NCI-H1417 treated with DMSO at 0.1 percent for 48 hours (cell line): ENCODE results near the gene TTC34.
"Not testable (repeated sequence)": the region's sequence is repeated elsewhere in the genome, so short reads cannot be mapped to it uniquely, and the experiment has no call there.

Experiments used
- DNase-seq: peaks from one replicate; lab custom pipeline; 2025; lab: John Stamatoyannopoulos, UW

TTC34 gene

DNA sequence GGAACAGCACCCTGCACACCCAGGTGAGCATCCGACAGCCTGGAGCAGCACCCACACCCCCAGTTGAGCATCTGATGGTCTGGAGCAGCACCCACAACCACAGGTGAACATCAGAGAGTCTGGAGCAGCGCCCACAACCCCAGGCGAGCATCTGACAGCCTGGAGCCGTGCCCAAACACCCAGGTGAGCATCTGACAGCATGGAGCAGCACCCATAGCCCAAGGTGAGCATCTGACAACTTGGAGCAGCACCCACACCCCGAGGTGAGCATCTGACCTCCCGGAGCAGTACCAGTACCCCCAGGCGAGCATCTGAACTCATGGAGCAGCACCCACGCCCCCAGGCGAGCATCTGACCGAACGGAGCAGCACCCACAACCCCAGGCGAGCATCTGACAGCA is 144.4 kb downstream of the TTC34 start:
- not testable (repeated sequence) for DNase-seq

DNA sequence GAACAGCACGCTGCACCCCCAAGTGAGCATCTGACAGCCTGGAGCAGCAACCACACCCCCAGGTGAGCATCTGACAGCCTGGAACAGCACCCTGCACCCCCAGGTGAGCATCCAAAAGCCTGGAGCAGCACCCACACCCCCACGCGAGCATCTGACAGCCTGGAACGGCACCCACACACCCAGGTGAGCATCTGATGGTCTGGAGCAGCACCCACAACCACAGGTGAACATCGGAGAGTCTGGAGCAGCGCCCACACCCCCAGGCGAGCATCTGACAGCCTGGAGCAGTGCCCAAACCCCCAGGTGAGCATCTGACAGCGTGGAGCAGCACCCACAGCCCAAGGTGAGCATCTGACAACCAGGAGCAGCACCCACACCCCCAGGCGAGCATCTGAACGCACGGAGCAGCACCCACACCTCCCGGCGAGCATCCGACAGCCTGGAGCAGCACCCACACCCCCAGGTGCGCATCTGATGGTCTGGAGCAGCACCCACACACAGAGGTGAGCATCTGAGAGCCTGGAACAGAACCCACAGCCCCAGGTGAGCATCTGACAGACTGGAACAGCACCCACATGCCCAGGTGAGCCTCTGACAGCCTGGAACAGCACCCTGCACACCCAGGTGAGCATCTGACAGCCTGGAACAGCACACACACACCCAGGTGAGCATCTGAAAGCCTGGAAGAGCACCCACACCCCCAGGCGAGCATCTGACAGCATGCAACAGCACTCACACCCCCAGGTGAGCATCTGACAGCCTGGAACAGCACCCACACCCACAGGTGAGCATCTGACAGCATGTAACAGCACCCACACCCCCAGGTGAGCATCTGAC is 145.7 kb downstream of the TTC34 start:
- DNase-seq = not testable (repeated sequence)

DNA sequence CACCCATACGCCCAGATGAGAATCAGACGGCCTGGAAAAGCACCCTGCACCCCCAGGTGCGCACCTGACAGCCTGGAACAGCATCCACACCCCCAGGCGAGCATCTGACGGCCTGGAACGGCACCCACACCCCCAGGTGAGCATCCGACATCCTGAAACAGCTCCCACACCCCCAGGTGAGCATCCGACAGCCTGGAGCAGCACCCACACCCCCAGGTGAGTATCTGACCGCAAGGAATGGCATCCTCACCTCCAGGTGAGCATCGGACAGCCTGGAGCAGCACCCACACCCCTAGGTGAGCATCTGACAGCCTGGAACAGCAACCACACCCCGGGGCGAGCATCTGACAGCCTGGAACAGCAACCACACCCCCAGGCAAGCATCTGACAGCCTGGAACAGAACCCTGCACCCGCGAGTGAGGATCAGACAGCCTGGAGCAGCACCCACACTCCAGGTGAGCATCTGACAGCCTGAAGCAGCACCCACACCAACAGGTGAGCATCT is 147.0 kb downstream of the TTC34 start:
- not testable (repeated sequence) for DNase-seq

DNA sequence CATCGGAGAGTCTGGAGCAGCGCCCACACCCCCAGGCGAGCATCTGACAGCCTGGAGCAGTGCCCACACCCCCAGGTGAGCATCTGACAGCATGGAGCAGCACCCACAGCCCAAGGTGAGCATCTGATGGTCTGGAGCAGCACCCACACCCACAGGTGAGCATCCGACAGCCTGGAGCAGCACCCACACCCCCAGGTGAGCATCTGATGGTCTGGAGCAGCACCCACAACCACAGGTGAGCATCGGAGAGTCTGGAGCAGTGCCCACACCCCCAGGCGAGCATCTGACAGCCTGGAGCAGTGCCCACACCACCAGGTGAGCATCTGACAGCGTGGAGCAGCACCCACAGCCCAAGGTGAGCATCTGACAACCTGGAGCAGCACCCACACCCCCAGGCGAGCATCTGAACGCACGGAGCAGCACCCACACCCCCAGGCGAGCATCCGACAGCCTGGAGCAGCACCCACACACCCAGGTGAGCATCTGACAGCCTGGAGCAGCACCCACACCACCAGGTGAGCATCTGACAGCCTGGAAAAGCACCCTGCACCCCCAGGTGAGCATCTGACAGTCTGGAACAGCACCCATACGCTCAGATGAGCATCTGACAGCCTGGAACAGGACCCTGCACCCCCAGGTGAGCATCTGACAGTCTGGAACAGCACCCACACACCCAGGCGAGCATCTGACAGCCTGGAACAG is 147.6 kb downstream of the TTC34 start:
- DNase-seq = not testable (repeated sequence)

DNA sequence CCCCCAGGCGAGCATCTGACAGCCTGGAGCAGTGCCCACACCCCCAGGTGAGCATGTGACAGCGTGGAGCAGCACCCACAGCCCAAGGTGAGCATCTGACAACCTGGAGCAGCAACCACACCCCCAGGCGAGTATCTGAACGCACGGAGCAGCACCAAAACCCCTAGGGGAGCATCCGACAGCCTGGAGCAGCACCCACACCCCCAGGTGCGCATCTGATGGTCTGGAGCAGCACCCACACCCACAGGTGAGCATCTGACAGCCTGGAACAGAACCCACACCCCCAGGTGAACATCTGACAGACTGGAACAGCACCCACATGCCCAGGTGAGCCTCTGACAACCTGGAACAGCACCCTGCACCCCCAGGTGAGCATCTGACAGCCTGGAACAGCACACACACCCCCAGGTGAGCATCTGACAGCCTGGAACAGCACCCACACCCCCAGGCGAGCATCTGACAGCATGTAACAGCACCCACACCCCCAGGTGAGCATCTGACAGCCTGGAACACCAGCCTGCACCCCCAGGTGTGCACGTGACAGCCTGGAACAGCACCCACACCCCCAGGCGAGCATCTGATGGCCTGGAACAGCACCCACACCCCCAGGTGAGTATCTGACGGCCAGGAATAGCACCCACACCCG is 148.4 kb downstream of the TTC34 start:
- not testable (repeated sequence) for DNase-seq

DNA sequence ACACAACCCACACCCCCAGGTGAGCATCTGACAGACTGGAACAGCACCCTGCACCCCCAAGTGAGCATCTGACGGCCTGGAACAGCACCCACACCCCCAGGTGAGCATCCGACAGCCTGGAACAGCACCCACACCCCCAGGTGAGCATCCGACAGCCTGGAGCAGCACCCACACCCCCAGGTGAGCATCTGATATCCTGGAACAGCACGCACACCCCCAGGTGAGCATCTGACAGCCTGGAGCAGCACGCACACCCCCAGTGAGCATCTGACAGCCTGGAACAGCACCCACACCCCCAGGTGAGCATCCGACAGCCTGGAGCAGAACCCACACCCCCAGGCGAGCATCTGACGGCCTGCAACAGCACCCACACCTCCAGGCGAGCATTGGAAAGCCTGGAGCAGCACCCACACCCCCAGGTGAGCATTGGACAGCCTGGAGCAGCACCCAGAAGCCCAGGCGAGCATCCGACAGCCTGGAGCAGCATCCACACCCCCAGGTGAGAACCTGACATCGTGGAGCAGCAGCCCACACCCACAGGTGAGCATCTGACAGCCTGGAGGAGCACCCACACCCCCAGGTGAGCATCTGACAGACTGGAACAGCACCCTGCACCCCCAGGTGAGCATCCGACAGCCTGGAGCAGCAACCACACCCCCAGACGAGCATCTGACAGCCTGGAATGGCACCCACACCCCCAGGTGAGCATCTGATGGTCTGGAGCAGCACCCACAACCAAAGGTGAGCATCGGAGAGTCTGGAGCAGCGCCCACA is 149.2 kb downstream of the TTC34 start:
- not testable (repeated sequence) for DNase-seq

DNA sequence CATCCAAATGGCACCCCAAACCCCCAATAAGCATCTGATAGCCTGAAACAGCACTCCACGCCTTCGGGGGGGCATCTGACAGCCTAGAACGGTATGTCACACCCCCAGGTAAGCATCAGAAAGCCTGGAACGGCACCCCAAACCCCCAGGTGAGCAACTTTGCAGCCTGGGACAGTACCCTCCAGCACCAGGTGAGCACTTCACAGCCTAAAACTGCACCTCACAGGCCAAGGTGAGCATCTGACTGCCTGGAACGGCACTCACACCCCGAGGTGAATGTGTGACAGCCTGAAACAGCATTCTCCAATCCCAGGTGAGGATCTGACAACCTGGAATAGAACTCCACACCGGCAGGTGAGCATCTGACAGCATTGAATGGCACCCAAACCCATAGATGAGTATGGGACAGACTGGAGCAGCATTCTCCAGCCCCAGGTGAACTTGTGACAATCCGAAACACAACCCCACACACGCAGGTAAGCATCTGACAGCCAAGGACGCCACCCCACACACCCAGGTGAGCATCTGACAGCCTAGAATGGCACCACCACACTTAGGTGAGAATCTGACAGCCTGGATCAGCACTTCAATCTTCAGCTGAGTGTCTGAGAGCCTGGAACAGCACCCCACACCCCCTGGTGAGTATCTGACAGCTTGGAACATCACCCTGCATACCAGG is 150.4 kb downstream of the TTC34 start:
- no peak for DNase-seq

DNA sequence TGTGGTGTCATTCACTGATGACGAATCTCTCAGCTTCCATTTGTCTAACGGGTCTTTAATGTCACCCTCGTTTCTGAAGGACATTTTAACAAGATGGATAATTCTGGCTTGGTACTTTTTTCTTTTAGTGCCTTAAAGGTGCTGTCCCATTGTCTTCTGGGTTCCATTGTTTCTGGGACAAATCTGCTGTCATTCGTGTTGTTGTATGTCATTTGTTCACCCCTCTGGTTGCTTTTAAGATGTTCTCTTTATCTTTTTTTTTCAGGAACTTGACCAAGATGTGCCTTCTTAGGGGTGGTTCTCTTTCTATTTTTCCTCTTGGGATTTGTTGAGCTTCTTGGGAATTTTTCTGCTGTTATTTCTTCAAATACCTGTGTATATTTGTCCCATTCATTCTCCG is 154.7 kb downstream of the TTC34 start:
- no peak for DNase-seq

DNA sequence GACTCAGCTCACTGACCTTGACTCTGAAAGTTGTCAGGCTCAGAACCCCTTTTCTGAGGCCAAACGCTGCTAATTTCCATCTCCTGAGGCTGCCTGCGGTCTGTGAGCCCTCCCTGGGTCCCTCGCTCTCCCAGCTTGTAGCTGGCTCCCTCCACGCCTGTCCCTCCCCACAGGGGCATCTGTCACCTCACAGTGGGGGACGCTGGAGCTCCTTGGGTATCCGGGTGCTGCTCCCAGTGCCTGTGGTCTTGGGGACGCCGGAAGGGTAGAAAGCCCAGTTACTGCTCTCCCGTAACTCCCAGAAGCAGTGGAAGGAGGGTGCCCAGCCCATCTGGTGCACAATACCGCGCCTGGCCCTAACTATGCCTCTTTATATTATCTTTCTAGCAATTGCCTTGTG is 155.7 kb downstream of the TTC34 start:
- no peak for DNase-seq

DNA sequence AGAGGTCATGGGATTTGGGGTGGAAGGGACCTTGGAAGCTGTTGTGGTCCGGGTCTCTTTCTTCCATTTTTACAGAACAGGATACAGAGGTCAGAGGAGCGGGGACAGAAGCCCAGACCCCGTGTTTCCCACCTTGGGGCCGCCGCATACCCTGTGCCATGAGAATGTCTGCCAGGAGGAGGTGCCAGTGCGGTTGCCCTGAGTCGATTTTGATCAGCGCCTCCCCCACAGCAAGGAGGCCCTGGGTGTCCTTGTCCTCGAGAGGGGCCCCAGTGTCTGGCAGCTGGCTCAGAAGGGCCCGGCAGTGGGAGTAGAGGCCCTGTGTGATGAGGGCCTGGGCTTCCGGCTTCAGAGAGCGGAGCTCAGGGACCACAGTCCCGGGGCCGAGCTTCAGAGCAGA is 156.3 kb downstream of the TTC34 start:
- DNase-seq = no peak

DNA sequence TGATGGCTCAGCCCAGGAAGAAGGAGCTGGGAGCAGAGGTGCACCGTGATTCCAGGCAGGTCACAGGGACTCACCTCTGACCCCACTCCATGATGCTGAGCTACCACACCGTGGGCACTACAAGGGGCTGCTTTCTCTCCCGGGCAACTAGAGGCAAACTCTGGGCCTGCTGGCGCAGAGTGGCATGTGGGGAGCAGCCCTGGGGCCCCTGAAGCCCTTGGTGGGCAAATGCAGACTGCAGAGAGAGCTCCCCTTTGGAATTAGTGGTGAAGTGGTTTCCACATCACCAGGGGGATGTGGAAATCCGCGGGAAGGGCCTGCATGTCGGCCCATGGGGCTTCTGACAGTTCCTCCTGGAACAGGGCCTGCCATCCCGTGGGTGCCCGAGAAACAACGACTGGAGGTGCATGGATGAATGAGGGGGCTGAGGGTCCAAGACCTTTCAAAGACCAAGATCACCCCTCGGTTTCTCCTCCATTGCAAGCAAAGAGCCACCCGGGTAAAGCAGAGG is 156.8 kb downstream of the TTC34 start:
- no peak for DNase-seq

DNA sequence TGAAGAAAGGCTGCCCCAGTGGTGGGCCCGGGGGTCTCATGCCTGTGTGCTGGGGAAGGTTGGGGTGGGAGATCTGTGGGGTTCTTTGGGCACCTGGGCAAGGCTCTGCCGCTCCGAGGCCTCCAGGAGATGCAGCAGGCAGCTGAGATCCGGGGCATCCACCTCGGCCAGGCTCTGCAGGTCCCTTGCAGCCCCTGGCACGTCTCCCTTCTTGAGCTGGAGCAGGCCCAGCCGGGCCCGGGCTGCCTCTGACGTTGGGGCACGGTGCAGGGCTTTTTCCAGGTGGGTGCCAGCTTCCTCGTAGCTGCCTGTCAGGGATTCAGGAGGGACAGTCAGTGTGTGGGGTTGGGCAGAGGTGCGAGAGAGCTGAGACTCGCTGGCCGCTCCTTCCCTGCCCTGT is 157.3 kb downstream of the TTC34 start:
- no peak for DNase-seq

DNA sequence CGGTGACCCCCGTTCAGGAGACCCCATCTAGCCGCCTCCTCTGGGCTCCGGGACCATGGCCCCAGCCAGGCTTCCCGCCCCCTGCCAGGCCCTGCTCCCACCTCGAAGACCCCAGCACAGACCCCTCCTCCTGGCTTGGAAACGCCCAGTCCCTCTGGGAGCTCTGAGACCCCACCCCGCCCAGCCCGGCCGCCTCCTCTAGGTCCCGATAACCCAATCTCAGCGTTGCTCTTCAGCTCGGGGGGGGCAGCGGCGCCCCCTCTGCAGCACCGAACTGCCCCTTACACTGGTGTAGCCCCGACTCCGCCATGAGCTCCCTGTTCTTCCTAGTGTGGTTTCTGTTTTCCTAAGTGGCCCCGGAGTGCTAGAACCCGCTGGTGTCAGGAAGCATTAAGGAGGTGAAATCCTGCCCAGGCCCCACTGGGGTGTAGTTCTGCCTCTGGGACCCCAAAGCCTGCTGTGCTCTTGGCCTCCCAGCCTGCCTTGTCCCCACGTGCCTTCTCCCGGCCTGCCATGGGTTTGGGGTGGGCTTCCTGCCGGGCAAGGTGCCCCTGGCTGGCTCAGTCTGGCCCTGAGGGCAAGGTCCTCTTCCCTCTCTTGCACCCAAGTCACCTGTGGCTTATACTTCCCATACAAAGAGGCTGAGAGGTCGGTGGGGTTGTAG is 157.9 kb downstream of the TTC34 start:
- no peak for DNase-seq

DNA sequence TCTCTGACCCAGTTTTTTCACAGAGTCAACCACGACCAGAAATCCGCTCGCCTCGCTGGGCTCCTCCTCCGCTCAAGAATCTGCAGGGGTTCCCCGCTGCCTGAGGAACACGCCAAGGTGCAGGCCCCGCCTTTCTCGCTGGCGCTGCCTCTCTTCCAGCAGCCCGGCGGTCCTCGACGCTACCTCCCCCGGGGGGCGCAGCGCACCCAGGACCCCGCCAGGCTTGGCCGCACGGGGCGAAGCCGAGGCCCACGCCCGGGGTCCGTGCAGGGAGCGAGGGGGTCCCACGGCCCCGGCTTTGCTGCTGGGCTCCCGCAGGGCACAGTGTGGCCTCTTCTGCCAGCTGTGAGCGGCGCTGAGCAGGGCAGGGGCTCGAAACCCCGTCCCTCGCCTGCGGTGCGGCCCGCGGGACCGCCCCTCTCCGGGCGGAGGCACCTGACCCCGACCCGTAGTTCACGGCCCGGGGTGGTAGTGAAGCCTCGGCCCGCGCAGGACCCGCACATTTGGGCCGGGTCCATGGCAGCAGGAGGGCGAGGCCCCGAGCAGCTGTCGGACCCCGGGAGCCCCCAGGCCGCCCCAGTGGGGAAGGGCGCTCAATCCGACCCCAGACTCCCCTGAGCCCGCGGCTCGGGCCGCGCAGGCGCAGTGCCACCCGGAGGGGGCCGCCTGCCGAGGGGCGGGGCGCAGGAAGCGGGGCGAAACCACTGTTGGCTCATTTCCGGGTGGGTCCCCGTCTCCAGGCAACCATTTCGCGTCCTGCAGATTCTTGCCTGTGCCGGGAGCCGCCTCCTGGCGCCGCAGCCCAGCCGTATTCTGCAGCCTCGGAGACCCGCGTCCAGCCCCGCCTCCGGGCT is 158.7 kb downstream of the TTC34 start:
- peak; percentile 59 for DNase-seq

DNA sequence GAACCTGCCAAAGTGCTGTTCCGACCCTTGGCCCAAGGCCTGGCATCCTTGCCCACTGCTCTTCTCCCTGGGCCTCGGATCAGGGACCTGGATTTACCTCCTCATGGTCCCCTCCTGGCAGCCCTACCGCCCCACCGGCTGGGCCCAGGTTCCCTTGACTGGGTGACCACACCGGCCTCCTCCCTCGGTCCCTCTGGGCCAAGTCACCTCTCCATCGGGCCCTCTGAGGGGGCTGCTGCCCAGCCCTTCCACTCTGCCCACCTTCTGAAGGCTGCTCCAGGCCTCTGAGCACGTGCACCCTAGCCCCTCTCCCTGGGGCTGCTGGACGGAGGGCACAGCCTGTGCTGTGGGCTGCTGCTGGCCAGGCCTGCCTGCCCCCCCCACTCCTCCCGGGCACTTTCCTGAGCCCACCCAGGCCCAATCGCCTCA is 159.3 kb downstream of the TTC34 start:
- no peak for DNase-seq

DNA sequence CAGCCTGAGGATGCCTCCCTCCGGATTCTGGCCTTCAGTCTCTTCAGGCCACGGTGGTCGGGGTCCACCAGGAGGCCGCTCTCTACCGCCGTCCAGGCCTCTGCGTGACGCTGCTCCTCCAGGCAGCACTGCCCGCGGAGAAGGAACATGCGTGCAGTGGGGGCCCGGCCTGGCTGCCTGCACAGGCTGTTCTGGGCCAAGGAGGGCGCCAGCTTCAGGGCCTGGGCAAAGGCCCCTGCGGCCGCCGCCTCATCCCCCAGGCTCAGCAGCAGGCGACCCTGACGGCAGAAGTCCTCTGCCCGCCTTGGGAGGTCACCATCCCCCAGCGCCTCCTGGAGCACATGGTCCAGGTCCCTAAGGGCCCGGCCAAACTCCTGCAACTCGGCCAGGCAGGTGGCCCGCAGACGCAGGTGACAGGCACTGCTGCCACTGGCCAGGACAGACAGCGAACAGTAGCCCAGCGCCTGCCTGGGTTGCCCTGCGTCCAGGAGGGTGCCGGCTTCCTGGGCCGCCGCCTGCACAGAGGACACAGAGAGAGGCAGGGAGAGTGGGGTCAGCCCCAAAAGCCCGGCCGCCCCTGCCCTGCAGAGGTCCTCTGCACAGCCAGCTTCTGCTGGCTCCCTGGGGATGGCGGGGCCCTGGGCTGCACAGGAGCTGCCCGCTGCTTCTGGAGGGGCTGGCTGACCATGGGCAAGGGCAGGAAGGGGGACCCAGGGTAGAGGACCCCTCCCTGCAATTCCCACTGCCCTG is 159.9 kb downstream of the TTC34 start:
- no peak for DNase-seq

DNA sequence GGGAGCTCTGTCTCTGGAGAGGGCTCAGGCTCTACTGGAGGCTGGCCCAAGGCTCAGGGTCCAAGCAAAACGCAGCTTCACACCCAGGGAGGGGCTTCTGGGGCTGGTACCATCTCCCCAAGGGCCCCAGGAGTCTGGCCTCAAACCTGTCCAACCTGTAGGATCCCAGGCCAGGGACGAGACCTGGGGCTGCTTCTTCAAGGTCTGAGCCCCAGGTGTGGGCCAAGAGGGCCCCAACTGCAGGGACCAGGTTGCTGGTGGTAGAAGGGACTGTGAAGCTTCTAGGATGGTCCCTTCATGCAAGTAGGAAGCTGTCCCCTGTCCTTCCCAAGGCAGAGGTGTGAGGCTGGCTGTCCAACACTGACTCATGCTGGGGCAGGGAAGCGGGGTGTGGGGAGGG is 160.9 kb downstream of the TTC34 start:
- no peak for DNase-seq

DNA sequence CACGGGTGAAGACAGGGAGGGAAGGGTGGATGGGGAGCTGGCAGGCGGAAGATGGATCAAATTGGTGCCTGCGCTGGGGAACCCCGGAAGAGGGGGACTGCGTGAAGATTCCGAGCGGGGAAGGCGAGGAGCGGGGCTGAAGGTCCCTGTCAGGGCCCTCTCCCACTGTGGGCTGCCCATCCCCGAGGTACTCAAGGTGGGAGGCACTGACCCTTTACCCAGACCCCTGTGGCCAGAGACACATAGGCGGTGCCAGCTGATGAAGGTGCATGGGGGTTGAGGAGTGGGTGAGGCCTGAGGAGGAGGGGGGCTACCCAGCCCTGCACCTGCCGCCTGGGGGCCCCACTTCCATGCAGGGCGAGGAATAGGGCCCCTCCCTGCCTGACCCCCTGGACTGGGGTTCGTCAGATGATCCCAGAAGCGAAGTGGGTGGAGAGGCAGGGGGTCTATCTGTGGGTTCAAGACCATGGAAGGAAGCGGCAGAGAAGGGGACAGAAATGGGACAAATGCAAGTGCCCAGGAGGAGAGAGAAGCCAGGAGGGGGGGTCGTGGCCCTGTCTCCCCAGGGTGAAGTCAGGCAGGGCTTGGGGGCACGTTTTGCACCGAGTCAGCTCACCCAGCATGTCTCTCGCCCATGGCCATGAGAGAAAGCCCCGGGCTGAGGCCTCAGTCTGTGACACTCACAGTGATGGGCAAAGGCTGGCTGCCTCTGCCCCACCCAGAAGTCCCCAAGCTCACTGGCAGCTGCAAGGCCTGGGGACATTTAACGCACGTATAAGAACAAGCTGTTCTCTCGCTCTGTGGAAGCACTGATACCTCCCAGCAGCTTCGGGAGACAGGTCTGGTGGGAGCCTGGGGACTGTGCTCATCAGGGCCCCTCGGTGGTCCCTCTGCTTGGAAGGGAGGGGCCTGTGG is 161.6 kb downstream of the TTC34 start:
- no peak for DNase-seq
